HepG2 (cell line): ENCODE results near the gene CDC42SE2. TPM values are rescaled to one million over a fixed set of nuclear protein-coding genes. Genes with fewer than 3 reads are reported as not detected.

Source experiments
- ATAC-seq: fragments of 200-7000 bp; cut with Tn5 transposase; 3 replicates; pipeline ENCODE4 v1.9.1; 2020; ENCODE audit warnings: mild to moderate bottlenecking, moderate library complexity
- BruUV-seq: library from RNA; stranded (reverse); fragments of 400-500 nt; replicated peaks from 2 replicates; lab custom pipeline; 2021; lab: Mats Ljungman, UMichigan
- CTCF ChIA-PET: fragments of 300-600 bp; formaldehyde crosslinking; extraction: SDS; loops from one replicate; lab custom pipeline; 2021; ENCODE audit warnings: low total read pairs, inconsistent platforms, low intra/inter-chr PET ratio; lab: Yijun Ruan, JAX
- POLR2A ChIA-PET: fragments of 350-600 bp; sonication (Branson Sonifier 250); formaldehyde crosslinking; loops from one replicate; lab custom pipeline; 2020; ENCODE audit warnings: antibody characterized with exemption, inconsistent platforms; lab: Yijun Ruan, JAX
- DNase-seq: peaks from one replicate; pipeline ENCODE4 v3.0.0-alpha.2; 2015; ENCODE audit warnings: low spot score
- FAIRE-seq: peaks from 3 replicates; lab custom pipeline; 2011; peaks lifted over from hg19 to GRCh38; lab: Jason Lieb, UNC
- H2AFZ ChIP-seq: one replicate; pipeline ENCODE4 v1.6.1; 2011; ENCODE audit warnings: low read length, inconsistent platforms
- H3K27ac ChIP-seq: fragments of 300-600 bp; 3 replicates; pipeline ENCODE4 v1.8.0; 2011; ENCODE audit warnings: mixed run types, mild to moderate bottlenecking, mixed read lengths, low read length, inconsistent platforms; ENCODE audit not compliant: insufficient read depth; ENCODE audit errors: extremely low read length
- H3K27me3 ChIP-seq, 2 experiments: fragments of 200-600 bp in 1 of 2; 2 replicates in 1 of 2; 3 replicates in 1 of 2; pipeline versions ENCODE4 v1.6.0 to v1.8.0; 2011; ENCODE audit warnings: low read length in 2 of 2, mild to moderate bottlenecking in 2 of 2, moderate library complexity in 2 of 2, inconsistent platforms in 1 of 2; ENCODE audit not compliant: insufficient read depth in 2 of 2, control insufficient read depth in 1 of 2
- H3K36me3 ChIP-seq, 2 experiments: fragments of 200-600 bp in 1 of 2; replicated peaks in 1 of 2; 2 replicates in 1 of 2; 3 replicates in 1 of 2; pipeline versions ENCODE4 v1.5.1 to v1.8.0; 2011; ENCODE audit warnings: low read length in 2 of 2, inconsistent platforms in 1 of 2; ENCODE audit not compliant: insufficient read depth in 2 of 2, control insufficient read depth in 1 of 2
- H3K4me1 ChIP-seq: 2 replicates; pipeline ENCODE4 v1.5.1; 2012; ENCODE audit warnings: low read length, inconsistent platforms; ENCODE audit not compliant: insufficient read depth
- H3K4me2 ChIP-seq: 2 replicates; pipeline ENCODE4 v1.6.0; 2011; ENCODE audit warnings: low read depth, low read length, inconsistent platforms
- H3K4me3 ChIP-seq, 3 experiments: fragments of 200-600 bp in 1 of 3; sonication (generic), shearing (Covaris generic) in 1 of 3; replicated peaks in 1 of 3; 2 replicates each; pipeline ENCODE4 v1.5.1; 2011 to 2016; ENCODE audit warnings: low read length in 3 of 3, inconsistent platforms in 2 of 3, low read depth in 2 of 3, mild to moderate bottlenecking in 2 of 3, control low read depth in 1 of 3, mixed read lengths in 1 of 3; ENCODE audit not compliant: insufficient read depth in 1 of 3
- H3K79me2 ChIP-seq: one replicate; pipeline ENCODE4 v1.6.1; 2011; ENCODE audit warnings: low read length, inconsistent platforms; ENCODE audit not compliant: insufficient read depth
- H3K9ac ChIP-seq: 2 replicates; pipeline ENCODE4 v1.6.0; 2011; ENCODE audit warnings: mild to moderate bottlenecking, low read depth, low read length, inconsistent platforms; ENCODE audit not compliant: insufficient read depth
- H3K9me3 ChIP-seq: 2 replicates; pipeline ENCODE4 v1.5.1; 2012; ENCODE audit warnings: mild to moderate bottlenecking, low read length
- H4K20me1 ChIP-seq: 2 replicates; pipeline ENCODE4 v1.6.0; 2011; ENCODE audit warnings: inconsistent platforms, mild to moderate bottlenecking, low read length, moderate library complexity; ENCODE audit not compliant: insufficient read depth
- NCOA5 ChIP-seq: sonication (generic); formaldehyde crosslinking; IDR thresholded peaks from 2 replicates; pipeline ENCODE4 v1.4.0; 2020; ENCODE audit warnings: missing genetic modification reagents
- NFRKB ChIP-seq: fragments of 450-650 bp; IDR thresholded peaks from 2 replicates; pipeline ENCODE4 v1.6.1; 2017
- SAP130 ChIP-seq: IDR thresholded peaks from 2 replicates; pipeline ENCODE4 v1.6.1; 2016; ENCODE audit warnings: low read depth
- THAP7 ChIP-seq: sonication (generic); formaldehyde crosslinking; IDR thresholded peaks from 2 replicates; pipeline ENCODE4 v1.8.1; 2023; ENCODE audit warnings: mild to moderate bottlenecking, missing genetic modification reagents
- ZBTB38 ChIP-seq: sonication (generic); formaldehyde crosslinking; IDR thresholded peaks from 2 replicates; pipeline ENCODE4 v1.5.1; 2020; ENCODE audit warnings: mild to moderate bottlenecking, missing genetic modification reagents
- ZBTB7A ChIP-seq: sonication (generic); formaldehyde crosslinking; IDR thresholded peaks from 2 replicates; pipeline ENCODE4 v1.8.0; 2022; ENCODE audit warnings: mild to moderate bottlenecking, missing genetic modification reagents
- ZNF333 ChIP-seq: sonication (generic); formaldehyde crosslinking; IDR thresholded peaks from 2 replicates; pipeline ENCODE4 v1.4.0; 2020; ENCODE audit warnings: mild to moderate bottlenecking, missing genetic modification reagents, borderline replicate concordance
- ZNF550 ChIP-seq: sonication (generic); formaldehyde crosslinking; IDR thresholded peaks from 2 replicates; pipeline ENCODE4 v1.4.0; 2020; ENCODE audit warnings: mild to moderate bottlenecking, missing genetic modification reagents, borderline replicate concordance
- ZNF772 ChIP-seq: sonication (generic); formaldehyde crosslinking; IDR thresholded peaks from 2 replicates; pipeline ENCODE4 v1.5.0; 2020; ENCODE audit warnings: mild to moderate bottlenecking, missing genetic modification reagents
- ZNF792 ChIP-seq: IDR thresholded peaks from 2 replicates; pipeline ENCODE4 v1.6.1; 2016
- WGBS: methylation state at CpG from one replicate; pipeline ENCODE4 v1.1.6; 2017; ENCODE audit warnings: low lambda C conversion rate; 5-methylcytosine and 5-hydroxymethylcytosine counted together
- in situ Hi-C: cut with HindIII; loops from 2 replicates; pipeline ENCODE4 v1.10.0; 2017; ENCODE audit warnings: low pct_unique_long_range_greater_than_20kb; ENCODE audit not compliant: extremely low pct_ligation_motif_present
- intact Hi-C: fragments of 100-400 bp; cut with micrococcal nuclease; formaldehyde crosslinking; loops from one replicate; pipeline ENCODE4 v1.10.0; 2022; ENCODE audit not compliant: unreplicated experiment
- polyA plus RNA-seq, 8 experiments: library from polyadenylated mRNA; depleted of rRNA in 3 of 8; stranded (reverse) in 7 of 8; unstranded in 1 of 8; fragments of >200 nt; fragmentation: Illumina TruSeq in 4 of 8; extraction: Trizol in 4 of 8; gene quantifications; 2 replicates each; pipeline versions ENCODE4 v1.2.1 to v1.2.3, GENCODE V29; 2011 to 2016; ENCODE audit warnings: low read depth in 4 of 8, missing spikeins in 1 of 8, mixed read lengths in 1 of 8; ENCODE audit not compliant: insufficient read depth in 1 of 8
- total RNA-seq, 5 experiments: library from RNA; depleted of rRNA; stranded (reverse); fragments of >200 nt; fragmentation: Illumina TruSeq; extraction: Trizol; gene quantifications; 2 replicates each; pipeline ENCODE4 v1.2.3, GENCODE V29; 2016; ENCODE audit warnings: low read depth in 1 of 5

Gene CDC42SE2
- total and polyA plus RNA-seq, 2 of the 13 experiments (the other 11 are each of a cell fraction or from before 2014, with no cell fraction given) = 19.6 to 25.0 TPM

GRCh38 chr5:131297886-131298285, 34.0 kb downstream of the CDC42SE2 start:
- intact Hi-C loops (no loop called here), in situ Hi-C loops (no loop called here)
- no peak for ATAC-seq
- H3K4me1 ChIP-seq = peaks cover 8% of the 10 kb centered on the region; the same call in 1 of the 2 replicates
- no peak overlapping the region for H3K4me2 ChIP-seq
- no peak overlapping the region for H2AFZ ChIP-seq
- H3K27ac ChIP-seq = no peak overlapping the region
- WGBS = 95% methylated on average over 5 of the region's 5 CpGs
- H3K36me3 ChIP-seq = no peaks in the 10 kb centered on the region
- no peak overlapping the region for H3K9ac ChIP-seq
- no peaks in the 10 kb centered on the region for H3K27me3 ChIP-seq
- no TSS peak for BruUV-seq
- DNase-seq = no peak
- POLR2A ChIA-PET = no interaction called here
- no peak overlapping the region for H3K4me3 ChIP-seq
- no peaks in the 10 kb centered on the region for H4K20me1 ChIP-seq
- no peaks in the 10 kb centered on the region for H3K9me3 ChIP-seq
- FAIRE-seq = no peak
- peaks cover 46% of the 10 kb centered on the region for H3K79me2 ChIP-seq
- TF ChIP-seq NFRKB (no peak), THAP7 (CRISPR knock-in tag) (no peak), ZNF550 (CRISPR knock-in tag) (no peak), ZNF333 (CRISPR knock-in tag) (no peak), SAP130 (CRISPR knock-in tag) (no peak)
- TF ChIP-seq, all 625 proteins: peak for 0
- CTCF ChIA-PET = no interaction called here

DNA sequence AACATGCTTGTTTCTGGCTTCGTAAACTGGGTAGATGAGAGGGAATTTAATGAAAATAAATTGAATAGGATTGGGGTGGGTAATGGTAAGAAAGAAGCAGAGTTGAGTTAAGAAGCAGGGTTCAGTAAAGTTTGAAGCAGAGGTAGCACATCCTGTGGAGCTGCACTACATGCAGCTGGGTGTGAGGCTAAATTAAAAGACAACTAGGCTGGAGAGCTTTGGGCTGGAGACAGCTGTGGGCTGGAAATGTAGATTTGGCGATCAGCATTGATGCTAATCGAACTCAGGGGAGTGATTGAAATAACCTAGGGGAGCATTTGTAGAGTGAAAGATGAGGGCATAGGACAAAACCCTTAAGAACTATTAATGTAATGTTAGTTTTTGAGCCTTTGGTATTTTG, 35.6 kb downstream of the CDC42SE2 start:
- H3K27me3 ChIP-seq = no peaks in the 10 kb centered on the region
- no peak for DNase-seq
- CTCF ChIA-PET = no interaction called here
- H3K4me1 ChIP-seq = peaks cover 8% of the 10 kb centered on the region; the same call in 1 of the 2 replicates
- ATAC-seq = no peak
- BruUV-seq = no TSS peak
- H3K4me3 ChIP-seq = no peak overlapping the region
- no peaks in the 10 kb centered on the region for H3K9me3 ChIP-seq
- in situ Hi-C loops (no loop called here), intact Hi-C loops (no loop called here)
- H2AFZ ChIP-seq = no peak overlapping the region
- H3K36me3 ChIP-seq = no peaks in the 10 kb centered on the region
- no peaks in the 10 kb centered on the region for H4K20me1 ChIP-seq
- no peak for TF ChIP-seq ZBTB38
- no peak for TF ChIP-seq NCOA5 (CRISPR knock-in tag)
- no peak for TF ChIP-seq ZBTB7A (CRISPR knock-in tag)
- TF ChIP-seq ZNF792 (CRISPR knock-in tag) = no peak
- TF ChIP-seq ZNF772 (CRISPR knock-in tag) = no peak
- TF ChIP-seq, all 625 proteins: peak for 0
- POLR2A ChIA-PET = no interaction called here
- H3K27ac ChIP-seq = no peak overlapping the region
- 98% methylated on average over 3 of the region's 3 CpGs for WGBS
- no peak overlapping the region for H3K4me2 ChIP-seq
- H3K9ac ChIP-seq = no peak overlapping the region
- H3K79me2 ChIP-seq = peaks cover 53% of the 10 kb centered on the region
- FAIRE-seq = no peak
